Mesenchymal stem cell (in vitro differentiated cells and primary cell): ENCODE results near the gene RIMBP2.

ENCODE experiments used
- DNase-seq: peaks from one replicate; pipeline ENCODE4 v3.0.0-alpha.2; 2013
- H2AFZ ChIP-seq: one replicate; pipeline ENCODE4 v1.6.1; 2013; ENCODE audit warnings: low read depth, mild to moderate bottlenecking, control low read depth, inconsistent platforms, low read length, moderate library complexity
- H2AK5ac ChIP-seq: 2 replicates; pipeline ENCODE4 v1.6.1; 2013; ENCODE audit warnings: low read length, moderate library complexity, mild to moderate bottlenecking, inconsistent platforms; ENCODE audit not compliant: severe bottlenecking
- H2BK120ac ChIP-seq: one replicate; pipeline ENCODE4 v1.6.1; 2013; ENCODE audit warnings: low read depth, mild to moderate bottlenecking, inconsistent platforms, low read length, moderate library complexity
- H2BK12ac ChIP-seq, 2 experiments: one replicate each; pipeline ENCODE4 v1.6.1; 2013; ENCODE audit warnings: inconsistent platforms in 2 of 2, low read length in 2 of 2, mild to moderate bottlenecking in 2 of 2, moderate library complexity in 2 of 2, control low read depth in 1 of 2
- H2BK15ac ChIP-seq: one replicate; pipeline ENCODE4 v1.6.1; 2013; ENCODE audit warnings: mild to moderate bottlenecking, low read depth, inconsistent platforms; ENCODE audit not compliant: poor library complexity, severe bottlenecking
- H2BK5ac ChIP-seq: 2 replicates; pipeline ENCODE4 v1.6.1; 2013; ENCODE audit warnings: low read depth, mild to moderate bottlenecking, low read length, control low read depth, inconsistent platforms; ENCODE audit not compliant: poor library complexity, severe bottlenecking
- H3K14ac ChIP-seq, 2 experiments: one replicate each; pipeline ENCODE4 v1.6.1; 2013; ENCODE audit warnings: inconsistent platforms in 2 of 2, low read length in 2 of 2, control low read depth in 1 of 2, mild to moderate bottlenecking in 1 of 2, moderate library complexity in 1 of 2
- H3K18ac ChIP-seq, 2 experiments: one replicate each; pipeline ENCODE4 v1.6.1; 2013; ENCODE audit warnings: inconsistent platforms in 2 of 2, low read length in 2 of 2, control low read depth in 1 of 2, low read depth in 1 of 2, mild to moderate bottlenecking in 1 of 2
- H3K23ac ChIP-seq, 2 experiments: one replicate each; pipeline ENCODE4 v1.6.1; 2013; ENCODE audit warnings: inconsistent platforms in 2 of 2, low read length in 2 of 2, mild to moderate bottlenecking in 2 of 2, moderate library complexity in 2 of 2, control low read depth in 1 of 2
- H3K27ac ChIP-seq: 2 replicates; pipeline ENCODE4 v1.5.1; 2013; ENCODE audit warnings: mild to moderate bottlenecking, moderate library complexity, low read length, control low read depth, inconsistent platforms; ENCODE audit not compliant: poor library complexity, severe bottlenecking
- H3K27me3 ChIP-seq, 2 experiments: 2 replicates each; pipeline versions ENCODE4 v1.6.1 to v1.7.0; 2013; ENCODE audit warnings: low read length in 2 of 2, mild to moderate bottlenecking in 2 of 2, moderate library complexity in 2 of 2, control low read depth in 1 of 2, inconsistent platforms in 1 of 2; ENCODE audit not compliant: control insufficient read depth in 1 of 2, insufficient read depth in 1 of 2
- H3K36me3 ChIP-seq, 2 experiments: 2 replicates each; pipeline versions ENCODE4 v1.6.1 to v1.7.0; 2013; ENCODE audit warnings: low read length in 2 of 2, control low read depth in 1 of 2, inconsistent platforms in 1 of 2, low read depth in 1 of 2, mild to moderate bottlenecking in 1 of 2; ENCODE audit not compliant: insufficient read depth in 2 of 2, control insufficient read depth in 1 of 2
- H3K4ac ChIP-seq, 2 experiments: one replicate each; pipeline ENCODE4 v1.6.1; 2013; ENCODE audit warnings: inconsistent platforms in 2 of 2, low read length in 2 of 2, mild to moderate bottlenecking in 2 of 2, moderate library complexity in 2 of 2, control low read depth in 1 of 2, low read depth in 1 of 2
- H3K4me1 ChIP-seq: 2 replicates; pipeline ENCODE4 v1.6.1; 2013; ENCODE audit warnings: low read depth, low read length, control low read depth; ENCODE audit not compliant: control insufficient read depth, insufficient read depth
- H3K4me2 ChIP-seq: 2 replicates; pipeline ENCODE4 v1.6.1; 2013; ENCODE audit warnings: low read length, mild to moderate bottlenecking, inconsistent platforms; ENCODE audit not compliant: poor library complexity, severe bottlenecking
- H3K4me3 ChIP-seq, 2 experiments: 2 replicates each; pipeline versions ENCODE4 v1.5.1 to v1.7.0; 2013; ENCODE audit warnings: low read length in 2 of 2, mild to moderate bottlenecking in 2 of 2, control low read depth in 1 of 2, low read depth in 1 of 2; ENCODE audit not compliant: insufficient read depth in 1 of 2
- H3K79me1 ChIP-seq: replicated peaks from 2 replicates; pipeline ENCODE4 v1.6.1; 2013; ENCODE audit warnings: mild to moderate bottlenecking, control low read depth, low read length, inconsistent platforms; ENCODE audit not compliant: poor library complexity, severe bottlenecking
- H3K9ac ChIP-seq: 2 replicates; pipeline ENCODE4 v1.7.0; 2013; ENCODE audit warnings: mild to moderate bottlenecking, low read length, moderate library complexity
- H3K9me3 ChIP-seq: 2 replicates; pipeline ENCODE4 v1.7.0; 2013; ENCODE audit warnings: mild to moderate bottlenecking, low read length; ENCODE audit not compliant: control insufficient read depth
- H4K8ac ChIP-seq: one replicate; pipeline ENCODE4 v1.6.1; 2013; ENCODE audit warnings: inconsistent platforms, mild to moderate bottlenecking, low read length, moderate library complexity
- H4K91ac ChIP-seq: one replicate; pipeline ENCODE4 v1.6.1; 2013; ENCODE audit warnings: mild to moderate bottlenecking, low read length, inconsistent platforms
- WGBS: methylation state at CpG from one replicate; pipeline ENCODE4 v1.1.7; 2013; ENCODE audit warnings: mixed read lengths; 5-methylcytosine and 5-hydroxymethylcytosine counted together

RIMBP2 gene

DNA sequence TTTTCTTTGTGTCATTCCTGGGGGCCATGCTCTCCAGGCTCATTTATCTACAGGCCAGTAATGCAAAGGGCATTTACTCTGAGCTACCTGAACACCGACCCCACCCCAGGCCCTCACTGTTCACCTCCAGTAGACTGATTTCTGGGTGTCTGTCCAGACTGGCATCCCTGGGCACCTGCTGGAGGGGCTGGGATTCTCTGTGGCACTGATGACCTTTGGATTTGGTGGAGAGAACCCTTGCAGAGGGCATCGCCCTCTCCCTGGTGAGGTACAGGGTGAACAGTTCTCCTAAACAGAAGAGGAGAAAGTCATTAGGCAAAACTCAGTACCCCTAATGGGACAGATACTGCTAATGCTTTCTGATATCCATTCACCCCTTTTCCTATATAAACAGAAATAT, 27.1 kb upstream of the RIMBP2 start:
- Histone ChIP-seq H3K23ac (no peak overlapping the region), H4K91ac (no peak overlapping the region), H4K8ac (no peak overlapping the region), H2BK12ac (no peak overlapping the region), H3K4me1 (peaks cover 2% of the 10 kb centered on the region), H3K36me3 (no peaks in the 10 kb centered on the region), H3K4ac (no peak overlapping the region), H2BK120ac (no peak overlapping the region), H3K18ac (no peak overlapping the region), H2AK5ac (no peak overlapping the region), H3K9ac (no peak overlapping the region), H2BK15ac (no peak overlapping the region), H2AFZ (no peak overlapping the region), H3K27me3 (peaks cover 0 to 18% of the 10 kb centered on the region in 2 experiments), H3K14ac (no peak overlapping the region), H3K4me3 (no peak overlapping the region), H3K27ac (no peak overlapping the region), H3K79me1 (no peaks in the 10 kb centered on the region), H3K9me3 (peaks cover 3% of the 10 kb centered on the region), H2BK5ac (no peak overlapping the region), H3K4me2 (no peak overlapping the region)
- no peak for DNase-seq
- no CpG with 5 or more reads among the region's 2 CpGs for WGBS

DNA sequence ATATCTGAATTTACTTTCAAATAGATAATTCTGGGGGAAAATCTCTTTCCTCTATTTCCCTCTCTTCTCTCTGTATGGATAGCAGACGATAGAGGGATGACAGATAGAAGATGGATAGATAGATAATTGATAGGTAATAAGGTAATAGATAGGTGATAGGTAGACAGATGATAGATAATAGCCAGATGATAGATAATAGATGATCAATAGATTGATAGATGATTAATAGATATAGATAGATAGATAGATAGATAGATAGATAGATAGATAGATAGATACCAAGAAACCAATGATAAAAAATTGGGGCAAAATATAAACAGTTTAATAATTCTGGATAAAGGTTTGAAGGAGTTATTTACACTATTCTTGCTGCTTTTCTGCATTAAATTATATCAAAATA, 26.6 kb upstream of the RIMBP2 start:
- Histone ChIP-seq H3K14ac (no peak overlapping the region), H3K79me1 (no peaks in the 10 kb centered on the region), H3K9ac (no peak overlapping the region), H3K27ac (no peak overlapping the region), H3K4me2 (no peak overlapping the region), H3K18ac (no peak overlapping the region), H3K9me3 (peaks cover 3% of the 10 kb centered on the region), H2BK5ac (no peak overlapping the region), H4K91ac (no peak overlapping the region), H2BK120ac (no peak overlapping the region), H2BK12ac (no peak overlapping the region), H3K4me1 (no peaks in the 10 kb centered on the region), H2AFZ (no peak overlapping the region), H3K4me3 (no peak overlapping the region), H3K23ac (no peak overlapping the region), H3K4ac (no peak overlapping the region), H2BK15ac (no peak overlapping the region), H3K27me3 (peaks cover 0 to 15% of the 10 kb centered on the region in 2 experiments), H3K36me3 (no peaks in the 10 kb centered on the region), H2AK5ac (no peak overlapping the region), H4K8ac (no peak overlapping the region)
- no CpG with 5 or more reads among the region's 1 CpG for WGBS
- DNase-seq, result no peak

- Histone ChIP-seq H4K91ac (no peak overlapping the region), H3K9ac (no peak overlapping the region), H3K4me1 (no peaks in the 10 kb centered on the region), H3K36me3 (no peaks in the 10 kb centered on the region), H2BK15ac (no peak overlapping the region), H3K4me2 (no peak overlapping the region), H2AK5ac (no peak overlapping the region), H4K8ac (no peak overlapping the region), H3K27me3 (peaks cover 0 to 14% of the 10 kb centered on the region in 2 experiments), H2BK120ac (no peak overlapping the region), H3K9me3 (peaks cover 3% of the 10 kb centered on the region), H3K14ac (no peak overlapping the region), H3K4me3 (no peak overlapping the region), H3K79me1 (no peaks in the 10 kb centered on the region), H3K18ac (no peak overlapping the region), H3K27ac (no peak overlapping the region), H2BK5ac (no peak overlapping the region), H3K4ac (no peak overlapping the region), H2AFZ (no peak overlapping the region), H2BK12ac (no peak overlapping the region), H3K23ac (no peak overlapping the region)
- 92% methylated on average over 12 of the region's 12 CpGs for WGBS
- no peak for DNase-seq
Observed at GRCh38 chr12:130742112-130742511, 26.0 kb upstream of the RIMBP2 start.

DNA sequence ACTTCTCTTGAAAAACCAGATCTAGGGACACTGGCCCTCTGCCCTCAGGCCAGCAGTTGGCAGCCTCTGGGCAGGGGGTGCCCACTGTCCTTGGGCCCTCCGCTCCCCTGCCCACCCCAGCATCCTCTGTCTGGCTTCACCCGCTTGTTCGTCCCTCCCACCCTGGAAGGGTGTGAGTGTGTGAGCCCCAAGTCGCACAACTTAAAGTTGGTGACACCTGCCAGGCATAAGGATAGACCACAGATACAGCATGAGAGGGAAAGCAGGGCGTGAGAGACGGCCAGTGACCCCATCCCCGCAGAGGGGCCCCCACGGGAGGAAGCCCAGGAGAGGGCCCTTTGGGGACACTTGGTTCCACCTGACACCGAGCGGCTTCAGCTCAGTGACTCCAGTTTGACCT, 23.5 kb upstream of the RIMBP2 start:
- Histone ChIP-seq H3K36me3 (no peaks in the 10 kb centered on the region), H3K4me1 (no peaks in the 10 kb centered on the region), H3K4ac (no peak overlapping the region), H3K18ac (no peak overlapping the region), H3K9me3 (peaks cover 3% of the 10 kb centered on the region), H3K4me2 (no peak overlapping the region), H2AK5ac (no peak overlapping the region), H4K91ac (no peak overlapping the region), H3K79me1 (no peaks in the 10 kb centered on the region), H2BK120ac (no peak overlapping the region), H3K14ac (no peak overlapping the region), H3K23ac (no peak overlapping the region), H3K27me3 (peaks cover 0 to 8% of the 10 kb centered on the region in 2 experiments), H3K27ac (no peak overlapping the region), H2BK12ac (no peak overlapping the region), H3K4me3 (no peak overlapping the region), H2BK5ac (no peak overlapping the region), H2BK15ac (no peak overlapping the region), H3K9ac (no peak overlapping the region), H4K8ac (no peak overlapping the region), H2AFZ (no peak overlapping the region)
- no peak for DNase-seq
- WGBS, result 81% methylated on average over 10 of the region's 10 CpGs
